ENCODE results near the gene RAPGEF5.

Gene RAPGEF5

DNA sequence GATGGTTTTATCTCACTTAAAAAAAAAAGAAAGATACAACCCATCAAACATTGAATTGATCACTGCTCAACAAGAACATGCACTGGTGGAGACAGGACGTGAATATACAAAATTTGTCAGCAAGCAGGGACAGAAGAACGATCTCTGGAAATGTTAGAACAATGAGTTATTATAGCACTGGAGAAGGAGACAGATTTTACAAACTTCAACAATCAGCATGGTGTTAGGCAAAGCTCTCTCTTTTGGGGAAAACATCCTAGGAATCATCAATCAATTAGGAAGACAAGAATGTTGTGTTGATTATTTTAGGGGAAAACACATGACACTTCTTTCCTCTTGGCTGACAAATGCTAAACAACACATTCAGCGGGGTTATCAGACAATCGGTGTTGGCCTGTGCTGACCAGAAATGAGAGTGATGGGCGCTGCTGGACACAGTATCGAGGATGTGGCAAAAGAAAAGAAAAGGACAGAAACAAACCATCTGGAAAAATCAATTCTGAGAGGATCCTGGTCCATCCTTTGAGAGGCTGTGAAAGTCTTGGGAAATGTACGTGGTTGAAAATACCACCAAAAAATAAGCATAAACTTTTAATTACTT is 103.9 kb downstream of the RAPGEF5 start:
- no peak for DNase-seq

DNA sequence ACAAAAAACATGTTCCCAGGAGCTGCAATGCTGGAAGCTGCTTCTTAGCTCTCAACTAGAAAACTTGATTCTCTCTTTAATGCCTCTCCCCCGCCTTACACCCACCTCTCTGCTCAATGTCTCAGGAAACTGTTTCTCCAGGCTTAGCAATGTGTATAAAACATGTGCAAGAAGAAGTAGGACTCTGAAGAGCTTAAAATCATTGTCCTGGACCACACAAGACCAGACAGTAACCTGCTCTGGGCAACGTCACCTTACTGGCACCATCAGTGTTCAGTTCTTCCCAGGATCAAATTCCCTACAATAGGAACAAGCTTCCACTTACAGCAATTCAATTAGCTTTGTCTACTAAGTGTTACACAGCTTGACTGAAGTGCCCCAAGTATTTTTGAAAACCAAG is 104.9 kb downstream of the RAPGEF5 start:
- no peak for DNase-seq

GRCh38 chr7:22251281-22251680 is 105.7 kb downstream of the RAPGEF5 start:
- DNase-seq = no peak

DNA sequence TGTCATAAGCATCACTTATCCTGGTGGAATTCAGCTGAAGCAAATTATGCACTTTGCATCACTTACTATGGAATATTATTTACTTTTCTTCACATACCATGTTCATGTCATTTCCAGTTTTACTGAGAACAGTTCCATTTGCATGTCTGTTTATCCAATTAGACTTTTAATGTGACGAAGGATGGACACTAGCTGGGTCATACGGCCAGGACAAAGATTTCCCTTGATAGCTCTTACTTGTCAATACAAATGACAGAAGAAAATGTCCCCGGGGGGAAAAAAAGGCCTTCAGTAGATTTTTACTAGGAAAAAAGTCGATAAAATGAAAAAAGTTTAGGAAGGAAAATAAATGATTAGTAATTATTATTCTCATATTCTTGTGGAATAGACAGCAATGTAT is 106.6 kb downstream of the RAPGEF5 start:
- DNase-seq = no peak

DNA sequence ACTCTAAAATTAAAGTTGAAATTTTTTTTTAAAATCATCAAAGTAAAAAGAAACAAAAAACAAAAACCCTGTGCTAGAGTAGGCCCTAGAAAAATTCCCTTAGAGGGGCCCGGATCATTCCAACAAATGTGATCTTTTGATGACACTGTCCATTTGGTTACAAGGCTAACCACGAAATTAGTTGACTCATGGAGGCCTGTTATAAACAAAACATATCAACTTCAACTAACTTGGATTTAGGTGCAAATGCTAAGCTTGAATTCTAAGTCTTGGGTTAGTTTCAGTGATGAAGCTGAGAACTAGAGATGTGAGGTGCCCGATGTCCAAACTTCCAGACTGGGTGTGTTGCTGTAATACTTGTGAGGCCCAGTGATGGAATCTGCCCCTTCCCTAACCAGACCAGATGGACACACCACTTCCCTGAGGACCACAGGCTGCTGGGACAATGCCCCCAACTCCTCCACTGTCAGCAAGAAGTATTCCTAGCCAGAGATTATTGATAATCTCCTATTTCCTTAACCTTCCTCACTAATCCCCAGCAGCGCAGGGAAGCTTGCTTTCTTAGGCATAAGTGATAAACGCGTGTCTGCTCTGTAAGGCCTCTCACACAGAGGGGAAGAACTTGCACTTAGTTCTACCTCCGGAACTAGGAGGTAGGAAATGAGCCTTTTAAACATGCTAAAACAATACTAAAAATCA is 108.7 kb downstream of the RAPGEF5 start:
- DNase-seq = no peak

DNA sequence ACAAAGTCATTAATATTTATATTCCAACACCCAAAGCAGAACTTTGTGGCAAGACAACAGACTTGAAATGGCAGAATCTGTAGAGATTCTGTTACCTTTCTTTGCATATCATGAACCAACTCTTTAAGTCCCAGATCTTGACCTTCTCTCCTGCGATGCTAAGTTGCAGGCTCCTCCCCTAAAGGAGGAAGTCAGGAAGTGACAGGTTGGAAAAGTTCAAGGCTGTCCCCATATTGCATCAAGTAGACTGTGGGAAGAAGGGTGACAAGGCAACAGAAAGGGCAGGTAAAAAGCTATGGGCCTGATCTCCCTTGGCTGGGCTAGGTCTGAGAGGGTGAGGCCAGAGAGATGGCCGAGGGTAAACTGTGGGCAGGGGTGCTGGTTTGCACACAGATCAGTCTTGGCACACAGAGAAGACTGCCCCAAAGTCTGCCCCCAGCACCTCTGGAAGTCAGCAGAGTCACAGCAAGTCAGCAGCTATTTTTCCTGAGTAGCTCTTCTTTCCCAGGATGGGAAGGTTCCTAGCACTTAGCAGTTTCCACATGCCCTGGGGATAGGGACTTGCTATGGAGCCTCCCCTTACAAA is 115.1 kb downstream of the RAPGEF5 start:
- no peak for DNase-seq

DNA sequence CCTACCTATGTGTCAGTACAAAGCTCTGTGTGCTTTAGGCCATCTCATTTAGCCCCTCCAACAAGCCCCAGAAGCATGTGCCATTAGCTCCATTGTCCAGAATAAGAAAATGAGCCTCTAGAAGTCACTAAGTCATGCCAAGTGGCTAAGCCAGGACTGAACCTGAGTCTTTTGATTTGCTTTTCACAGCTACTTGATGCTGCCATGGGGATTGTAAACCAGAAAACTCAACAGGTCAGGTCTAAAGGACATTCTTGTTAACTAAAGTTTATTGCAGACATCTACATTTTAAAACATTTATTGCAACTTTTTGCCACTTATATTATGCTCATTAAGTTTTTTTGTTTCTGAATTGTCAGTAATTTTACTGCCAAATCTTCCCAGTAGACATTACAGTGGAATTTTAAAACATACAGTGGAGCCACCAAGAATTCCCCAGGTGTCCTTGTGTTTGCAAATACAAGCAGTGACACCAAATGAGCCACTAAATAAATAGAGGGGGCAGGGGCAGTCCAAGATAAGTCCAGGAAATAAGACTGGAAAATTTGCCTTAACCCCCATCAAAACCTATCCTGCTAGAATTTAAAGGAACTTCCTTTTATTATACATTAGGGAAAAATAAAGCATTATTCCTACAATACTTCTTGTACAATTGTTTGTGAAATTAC is 115.9 kb downstream of the RAPGEF5 start:
- DNase-seq = no peak

- DNase-seq = no peak
Measured at GRCh38 chr7:22238354-22239311, 118.3 kb downstream of the RAPGEF5 start.

GRCh38 chr7:22235134-22235533 is 121.8 kb downstream of the RAPGEF5 start:
- DNase-seq = no peak

DNA sequence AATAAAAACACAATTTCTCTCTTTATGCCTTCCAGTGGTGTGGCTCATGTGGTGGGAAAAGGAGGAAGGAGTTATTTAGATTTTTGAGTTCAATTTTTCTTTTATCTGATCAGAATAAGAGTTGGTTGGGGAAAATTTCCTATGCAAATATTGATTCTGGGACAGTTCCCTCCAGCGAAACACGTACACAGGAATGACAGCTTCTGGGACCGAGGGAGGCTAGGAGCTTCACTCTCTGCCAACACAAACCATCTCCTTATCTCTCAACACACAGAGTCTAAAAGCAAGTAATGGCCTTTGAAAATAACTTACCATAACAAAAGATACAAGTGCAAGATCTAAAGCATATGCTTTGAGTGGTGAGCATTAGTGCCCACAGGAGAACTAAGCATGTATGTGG is 122.7 kb downstream of the RAPGEF5 start:
- DNase-seq = no peak

DNA sequence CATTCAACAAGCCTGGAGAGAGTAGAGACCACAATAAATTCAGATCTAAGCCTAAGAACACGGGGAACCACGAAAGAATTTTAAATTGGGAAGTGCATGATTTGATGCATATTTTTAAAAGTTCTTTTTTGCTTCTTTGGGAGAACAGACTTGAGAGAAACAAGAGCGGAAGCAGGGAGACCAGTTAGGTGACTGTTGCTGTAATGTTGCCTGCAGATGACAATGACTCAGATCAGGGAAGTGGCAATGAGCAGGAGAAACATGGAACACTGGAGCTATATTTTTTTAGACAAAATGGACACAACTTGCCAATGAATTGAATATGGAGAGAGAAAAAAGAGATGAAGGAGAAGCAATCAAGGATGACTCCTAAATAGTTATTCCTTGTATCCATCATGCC is 125.1 kb downstream of the RAPGEF5 start:
- DNase-seq = no peak

- DNase-seq = no peak
Measured at GRCh38 chr7:22231141-22231540, 125.8 kb downstream of the RAPGEF5 start.

DNA sequence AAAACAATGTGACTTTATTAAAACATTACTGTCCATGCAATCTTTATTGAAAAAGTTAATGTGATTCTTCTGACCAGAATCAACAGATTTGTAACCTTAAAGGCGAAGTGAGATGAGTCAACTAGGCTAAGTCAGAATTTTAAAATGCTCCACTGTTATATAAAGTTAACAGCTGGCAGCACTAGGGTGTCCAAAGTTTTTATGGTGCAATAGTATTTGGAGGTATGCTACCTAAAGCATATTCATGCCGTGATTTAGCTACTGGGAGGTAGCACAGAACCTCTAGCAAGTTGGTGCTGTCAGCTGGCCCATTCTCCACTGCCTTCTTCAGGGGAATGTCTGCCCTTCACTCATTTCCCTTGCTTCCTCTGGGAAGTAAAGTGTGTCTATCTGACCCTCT is 126.7 kb downstream of the RAPGEF5 start:
- DNase-seq = no peak

GRCh38 chr7:22229148-22229547 is 127.8 kb downstream of the RAPGEF5 start:
- no peak for DNase-seq

- no peak for DNase-seq
Measured at GRCh38 chr7:22223807-22224206, 133.1 kb downstream of the RAPGEF5 start.

DNA sequence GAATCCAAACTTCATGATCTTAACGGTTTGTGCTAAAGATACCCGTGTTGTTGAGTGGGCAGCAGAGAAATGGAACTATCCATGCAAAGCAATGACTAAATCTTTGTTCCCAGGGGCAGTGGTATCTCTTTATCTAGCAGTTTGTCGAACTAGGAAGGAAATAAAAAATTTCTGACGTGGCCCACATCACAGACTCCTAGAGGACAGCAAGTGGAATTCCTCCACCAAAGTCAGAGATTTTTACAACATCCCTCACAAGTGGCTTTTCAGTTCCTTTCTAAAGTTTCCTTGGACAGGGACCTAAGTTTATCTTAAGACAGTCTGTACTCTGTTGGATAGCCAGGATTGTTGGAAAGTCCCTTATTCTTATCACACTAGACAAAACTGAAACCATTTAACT is 136.0 kb downstream of the RAPGEF5 start:
- no peak for DNase-seq

GRCh38 chr7:22219739-22220493 is 137.0 kb downstream of the RAPGEF5 start:
- no peak for DNase-seq

DNA sequence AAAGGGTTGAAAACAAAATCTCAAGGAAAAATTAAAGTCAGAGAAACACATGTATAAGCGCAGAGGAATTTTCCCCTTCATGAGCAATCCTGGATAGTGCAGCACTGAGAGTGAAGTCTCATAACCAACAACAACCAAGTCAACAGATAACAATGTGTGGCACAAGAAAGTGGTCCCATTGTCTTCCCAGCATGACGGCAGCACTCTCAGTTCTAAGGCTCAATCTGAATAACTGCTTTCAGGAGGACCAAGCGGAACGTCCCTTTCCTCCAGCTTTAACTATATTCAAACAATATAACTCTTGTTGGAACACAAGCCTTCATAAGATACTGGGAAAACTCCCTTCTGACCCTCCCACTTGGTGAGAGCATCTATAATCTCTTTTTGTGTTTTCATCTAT is 137.9 kb downstream of the RAPGEF5 start:
- DNase-seq = no peak

- DNase-seq = no peak
Measured at GRCh38 chr7:22216832-22217475, 140.0 kb downstream of the RAPGEF5 start.

DNA sequence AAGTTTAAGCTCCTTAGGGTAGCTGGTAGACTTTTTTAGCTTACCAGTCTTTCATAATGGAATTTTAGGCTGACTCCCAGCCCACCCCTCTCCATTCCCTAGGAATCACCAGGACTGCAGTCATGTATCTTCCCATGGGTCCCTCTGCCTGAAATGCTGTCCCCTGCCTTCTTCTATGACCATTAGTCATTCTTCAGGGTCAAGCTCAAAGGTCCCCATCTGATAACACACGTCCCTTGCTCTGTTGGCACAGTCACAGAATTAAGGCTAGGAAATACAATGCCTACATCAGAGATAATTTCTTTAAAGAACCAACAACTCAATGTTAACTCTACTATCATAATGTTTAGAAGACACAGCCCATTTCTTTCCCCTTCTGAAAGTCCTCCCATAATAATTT is 140.6 kb downstream of the RAPGEF5 start:
- DNase-seq = no peak

GRCh38 chr7:22214000-22214399 is 143.0 kb downstream of the RAPGEF5 start:
- DNase-seq = no peak

DNA sequence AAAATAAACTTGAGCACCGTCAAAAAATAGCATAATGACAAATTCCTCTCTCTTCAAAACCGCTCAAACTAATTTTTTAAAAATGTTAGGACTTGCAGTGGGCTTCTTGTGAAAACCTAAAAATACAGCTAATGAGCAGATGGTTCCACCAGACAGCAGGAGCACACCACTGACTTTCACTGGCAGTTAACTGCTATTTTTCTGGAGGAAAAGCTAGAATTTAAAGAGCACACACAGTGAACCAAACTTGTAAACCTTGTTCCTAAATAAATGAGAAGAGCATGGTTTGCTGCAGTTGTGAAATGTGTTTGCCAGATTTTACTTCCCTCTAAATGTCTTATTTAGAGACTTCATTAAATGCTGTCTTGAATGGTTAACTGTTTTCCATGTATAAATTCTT is 143.9 kb downstream of the RAPGEF5 start:
- DNase-seq = no peak

Measured in SHP77 (cell line).